GM23248 (cell line): Measurements from ENCODE around the gene COL23A1. TPM values are rescaled to one million over a fixed set of nuclear protein-coding genes. Genes with fewer than 3 reads are reported as not detected.

Source experiments
- DNase-seq: peaks from one replicate; pipeline ENCODE4 v3.0.0-alpha.2; 2015
- H2AFZ ChIP-seq: fragments of 200-600 bp; sonication (generic); 2 replicates; pipeline ENCODE4 v1.6.1; 2016; ENCODE audit warnings: antibody characterized with exemption
- H3F3A ChIP-seq: fragments of 200-600 bp; sonication (generic); 2 replicates; pipeline ENCODE4 v1.6.1; 2016; ENCODE audit warnings: mild to moderate bottlenecking, antibody characterized with exemption, mixed run types; ENCODE audit not compliant: insufficient read depth
- H3K27ac ChIP-seq: fragments of 200-600 bp; sonication (generic); 2 replicates; pipeline ENCODE4 v1.5.1; 2016; ENCODE audit warnings: mild to moderate bottlenecking
- H3K27me3 ChIP-seq: fragments of 200-600 bp; sonication (generic); replicated peaks from 2 replicates; pipeline ENCODE4 v1.6.1; 2016; ENCODE audit warnings: mild to moderate bottlenecking; ENCODE audit not compliant: insufficient read depth
- H3K36me3 ChIP-seq: fragments of 200-600 bp; sonication (generic); 2 replicates; pipeline ENCODE4 v1.6.1; 2016; ENCODE audit warnings: low read depth, mild to moderate bottlenecking
- H3K4me1 ChIP-seq: fragments of 200-600 bp; sonication (generic); 2 replicates; pipeline ENCODE4 v1.6.1; 2016; ENCODE audit warnings: mild to moderate bottlenecking; ENCODE audit not compliant: insufficient read depth
- H3K4me2 ChIP-seq: fragments of 200-600 bp; sonication (generic); one replicate; pipeline ENCODE4 v1.6.1; 2016; ENCODE audit warnings: mild to moderate bottlenecking; ENCODE audit not compliant: unreplicated experiment
- H3K4me3 ChIP-seq: fragments of 200-600 bp; sonication (generic); 2 replicates; pipeline ENCODE4 v1.5.1; 2016; ENCODE audit warnings: mild to moderate bottlenecking
- H3K79me2 ChIP-seq: fragments of 200-600 bp; sonication (generic); 2 replicates; pipeline ENCODE4 v1.6.1; 2016; ENCODE audit warnings: mild to moderate bottlenecking; ENCODE audit not compliant: insufficient read depth
- H3K9ac ChIP-seq: fragments of 200-600 bp; sonication (generic); 2 replicates; pipeline ENCODE4 v1.6.1; 2016; ENCODE audit warnings: mild to moderate bottlenecking
- H3K9me2 ChIP-seq: fragments of 200-600 bp; sonication (generic); 2 replicates; pipeline ENCODE4 v1.6.1; 2016; ENCODE audit warnings: mixed run types, mild to moderate bottlenecking, moderate library complexity; ENCODE audit not compliant: insufficient read depth
- H3K9me3 ChIP-seq: fragments of 200-600 bp; sonication (generic); one replicate; pipeline ENCODE4 v1.6.1; 2017; ENCODE audit warnings: low read depth
- H4K20me1 ChIP-seq: fragments of 200-600 bp; sonication (generic); 2 replicates; pipeline ENCODE4 v1.6.0; 2016; ENCODE audit not compliant: insufficient read depth
- EZH2 ChIP-seq: fragments of 200-600 bp; sonication (generic); IDR thresholded peaks from 2 replicates; pipeline ENCODE4 v1.6.1; 2018; ENCODE audit warnings: antibody characterized with exemption, mild to moderate bottlenecking; ENCODE audit not compliant: insufficient read depth, poor library complexity, severe bottlenecking
- EZH2phosphoT487 ChIP-seq: fragments of 200-600 bp; sonication (generic); IDR thresholded peaks from 2 replicates; pipeline ENCODE4 v1.6.1; 2018; ENCODE audit warnings: antibody characterized with exemption, moderate library complexity, mild to moderate bottlenecking, low read depth; ENCODE audit not compliant: insufficient read depth
- WGBS, 2 experiments: methylation state at CpG; one replicate each; pipeline ENCODE4 v1.1.6; 2015 to 2017; ENCODE audit warnings: low lambda C conversion rate in 2 of 2, low coverage in 1 of 2; ENCODE audit errors: missing lambda C conversion rate in 2 of 2; 5-methylcytosine and 5-hydroxymethylcytosine counted together
- in situ Hi-C: fragments of 300-500 bp; cut with MboI; formaldehyde crosslinking; loops from 2 replicates; pipeline ENCODE4 v1.15.0; 2020
- polyA plus RNA-seq: library from polyadenylated mRNA; unstranded; fragments of >200 nt; fragmentation: Nextera tagmentation; extraction: Ambion mirVana; gene quantifications from 2 replicates; pipeline ENCODE4 v1.2.1, GENCODE V29; 2016
- total RNA-seq: library from RNA; depleted of rRNA; stranded (reverse); fragments of >200 nt; shearing (Covaris generic); gene quantifications from 2 replicates; pipeline ENCODE4 v1.2.3, GENCODE V29; 2014

Gene COL23A1
- total and polyA plus RNA-seq, 2 experiments from 2014 or later, result not detected

DNA sequence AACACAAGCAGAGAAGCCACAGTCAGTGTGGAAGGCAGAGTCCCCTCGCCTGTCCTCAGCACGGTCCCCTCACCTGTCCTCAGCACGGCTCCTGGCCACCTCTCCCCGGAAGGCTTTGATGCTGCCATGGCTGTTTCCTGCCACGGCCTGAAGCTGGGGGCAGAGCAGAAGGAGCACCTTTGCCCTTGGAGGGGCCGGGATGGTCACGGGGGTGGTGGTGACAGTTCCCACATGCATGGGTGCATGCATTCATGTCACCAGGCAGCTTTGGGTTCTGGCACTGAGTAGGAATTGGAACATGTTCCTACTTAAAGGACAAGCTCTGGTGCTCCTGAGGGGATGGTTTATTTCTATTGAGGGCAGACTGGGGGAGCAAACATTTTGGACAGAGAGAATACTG is 299.8 kb downstream of the COL23A1 start:
- WGBS, 2 experiments, result 58 to 60% methylated on average over 7 of the region's 7 CpGs
- Histone ChIP-seq H3K4me2 (no peak overlapping the region), H3K9ac (no peak overlapping the region), H3F3A (no peaks in the 10 kb centered on the region), H3K27ac (no peak overlapping the region), H3K79me2 (no peaks in the 10 kb centered on the region), H3K4me3 (no peak overlapping the region), H3K36me3 (no peaks in the 10 kb centered on the region), H3K4me1 (no peaks in the 10 kb centered on the region), H4K20me1 (no peaks in the 10 kb centered on the region), H3K9me3 (no peaks in the 10 kb centered on the region), H3K9me2 (no peaks in the 10 kb centered on the region), H3K27me3 (peaks cover 13% of the 10 kb centered on the region), H2AFZ (no peak overlapping the region)
- in situ Hi-C loops, result no loop called here
- no peak for TF ChIP-seq EZH2phosphoT487
- no peak for TF ChIP-seq EZH2
- DNase-seq, result no peak

GRCh38 chr5:178289438-178289837 is 300.8 kb downstream of the COL23A1 start:
- in situ Hi-C loops, result loop anchor here (10.0 kb wide), 1 partner anchor 265 kb away; no protein-coding TSS in a partner anchor
- H3K9me2 ChIP-seq, result no peaks in the 10 kb centered on the region
- no peak overlapping the region for H3K4me3 ChIP-seq
- TF ChIP-seq EZH2, result no peak
- TF ChIP-seq EZH2phosphoT487, result no peak
- H2AFZ ChIP-seq, result no peak overlapping the region
- no peaks in the 10 kb centered on the region for H3K36me3 ChIP-seq
- H3K4me2 ChIP-seq, result no peak overlapping the region
- peaks cover 13% of the 10 kb centered on the region for H3K27me3 ChIP-seq
- H3K79me2 ChIP-seq, result no peaks in the 10 kb centered on the region
- H4K20me1 ChIP-seq, result no peaks in the 10 kb centered on the region
- no peaks in the 10 kb centered on the region for H3K4me1 ChIP-seq
- no peak overlapping the region for H3K27ac ChIP-seq
- WGBS, 2 experiments, result 62 to 72% methylated on average over 11 of the region's 11 CpGs
- DNase-seq, result no peak
- no peaks in the 10 kb centered on the region for H3F3A ChIP-seq
- H3K9ac ChIP-seq, result no peak overlapping the region
- no peaks in the 10 kb centered on the region for H3K9me3 ChIP-seq

GRCh38 chr5:178288401-178289368 is 301.5 kb downstream of the COL23A1 start:
- H3K4me2 ChIP-seq, result no peak overlapping the region
- H3K9me3 ChIP-seq, result no peaks in the 10 kb centered on the region
- no peaks in the 10 kb centered on the region for H3K9me2 ChIP-seq
- no peak overlapping the region for H3K9ac ChIP-seq
- H3K4me3 ChIP-seq, result no peak overlapping the region
- H2AFZ ChIP-seq, result no peak overlapping the region
- no peaks in the 10 kb centered on the region for H3K79me2 ChIP-seq
- WGBS, 2 experiments, result 22 to 34% methylated on average over 20 to 21 of the region's 21 CpGs
- H3K27me3 ChIP-seq, result peaks cover 18% of the 10 kb centered on the region
- H4K20me1 ChIP-seq, result no peaks in the 10 kb centered on the region
- H3F3A ChIP-seq, result no peaks in the 10 kb centered on the region
- peak; percentile 21 for DNase-seq
- no peak overlapping the region for H3K27ac ChIP-seq
- no peak for TF ChIP-seq EZH2
- TF ChIP-seq EZH2phosphoT487, result no peak
- no peaks in the 10 kb centered on the region for H3K4me1 ChIP-seq
- no peaks in the 10 kb centered on the region for H3K36me3 ChIP-seq
- in situ Hi-C loops, result loop anchor here (10.0 kb wide), 1 partner anchor 266 kb away; no protein-coding TSS in a partner anchor

DNA sequence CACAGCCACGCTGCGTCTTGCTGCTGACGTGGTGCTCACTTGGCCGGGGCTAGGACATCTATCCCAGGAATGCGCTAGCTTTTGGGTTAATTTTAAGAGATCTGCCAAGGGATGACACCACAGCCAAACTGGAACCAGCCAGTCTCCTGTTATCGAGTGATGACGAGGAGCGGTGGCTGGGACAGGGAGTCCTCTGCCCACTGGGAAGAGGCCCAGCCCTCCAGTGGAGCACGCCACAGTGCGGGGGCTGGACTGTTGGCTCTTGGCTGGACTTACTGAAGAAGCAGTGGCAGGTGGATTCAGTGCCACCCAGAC is 302.4 kb downstream of the COL23A1 start:
- no peak for DNase-seq
- in situ Hi-C loops, result loop anchor here (10.0 kb wide), 1 partner anchor 267 kb away; no protein-coding TSS in a partner anchor
- H3K4me1 ChIP-seq, result no peaks in the 10 kb centered on the region

More for the DNA sequence above, 302.4 kb downstream of the COL23A1 start:
- WGBS, 2 experiments, result 78 to 80% methylated on average over 10 of the region's 10 CpGs
- Histone ChIP-seq H2AFZ (no peak overlapping the region), H3K9ac (no peak overlapping the region), H3K9me2 (no peaks in the 10 kb centered on the region), H3K4me2 (no peak overlapping the region), H3K27ac (no peak overlapping the region), H3F3A (no peaks in the 10 kb centered on the region), H4K20me1 (no peaks in the 10 kb centered on the region), H3K27me3 (peaks cover 18% of the 10 kb centered on the region), H3K79me2 (no peaks in the 10 kb centered on the region), H3K36me3 (no peaks in the 10 kb centered on the region), H3K9me3 (no peaks in the 10 kb centered on the region), H3K4me3 (no peak overlapping the region)
- TF ChIP-seq EZH2 (no peak), EZH2phosphoT487 (no peak)
